H1 (cell line): ENCODE results near the gene SHISAL1. TPM values are rescaled to one million over a fixed set of nuclear protein-coding genes. Genes with fewer than 3 reads are reported as not detected.

ENCODE experiments used
- CHD2 ChIP-seq: IDR thresholded peaks from 2 replicates; pipeline ENCODE4 v1.6.1; 2012; ENCODE audit warnings: low read length, improper control_type of control experiment
- EGR1 ChIP-seq: IDR thresholded peaks from 2 replicates; pipeline ENCODE4 v1.6.1; 2011; ENCODE audit warnings: low read depth, low read length, borderline replicate concordance
- FOSL1 ChIP-seq: IDR thresholded peaks from 2 replicates; pipeline ENCODE4 v1.6.1; 2011; ENCODE audit warnings: mild to moderate bottlenecking, low read depth, low read length, moderate library complexity; ENCODE audit not compliant: insufficient read depth
- GTF2F1 ChIP-seq: IDR thresholded peaks from 2 replicates; pipeline ENCODE4 v1.6.1; 2012; ENCODE audit warnings: low read depth, low read length, improper control_type of control experiment, borderline replicate concordance
- TBP ChIP-seq: IDR thresholded peaks from 2 replicates; pipeline ENCODE4 v1.6.1; 2011; ENCODE audit warnings: low read depth, low read length, improper control_type of control experiment
- TCF12 ChIP-seq: IDR thresholded peaks from 2 replicates; pipeline ENCODE4 v1.6.1; 2011; ENCODE audit warnings: low read depth, mild to moderate bottlenecking, low read length
- ZNF274 ChIP-seq: IDR thresholded peaks from 2 replicates; pipeline ENCODE4 v1.7.0; 2012; ENCODE audit warnings: low read length, borderline replicate concordance; ENCODE audit errors: extremely low read depth
- polyA plus RNA-seq, 7 experiments: library from polyadenylated mRNA; depleted of rRNA in 3 of 7; stranded (reverse) in 5 of 7; unstranded in 2 of 7; fragments of >200 nt in 5 of 7; fragments of 200-250 nt in 2 of 7; gene quantifications; 1 replicate in 5 of 7; 2 replicates in 1 of 7; 4 replicates in 1 of 7; pipeline versions ENCODE4 v1.2.1 to v1.2.3, GENCODE V29; 2011 to 2013; ENCODE audit warnings: missing spikeins in 2 of 7, mixed read lengths in 2 of 7
- total RNA-seq: library from RNA; stranded (reverse); fragmentation: NEBNext Ultra II Directional; extraction: Animal tissue kit (Norgen Biotek cat#: 25700); gene quantifications from 2 replicates; pipeline ENCODE4 v1.2.1, GENCODE V29; 2021
- TF ChIP-seq, protein P1 (sequence below): IDR thresholded peaks from 2 replicates; pipeline ENCODE4 v1.6.1; 2012; ENCODE audit warnings: low read length, inconsistent platforms
- TF ChIP-seq, protein P2 (sequence below): IDR thresholded peaks from 2 replicates; pipeline ENCODE4 v1.6.1; 2011; ENCODE audit warnings: low read depth, mild to moderate bottlenecking, low read length; ENCODE audit not compliant: insufficient read depth

SHISAL1 gene
- total and polyA plus RNA-seq, 2 of the 8 experiments (the other 6 are each of a cell fraction or from before 2014, with no cell fraction given): 3.7 to 5.8 TPM

GRCh38 chr22:44326491-44326885 is 13.7 kb upstream of the SHISAL1 start (continued):
- TF ChIP-seq, protein P1, sequence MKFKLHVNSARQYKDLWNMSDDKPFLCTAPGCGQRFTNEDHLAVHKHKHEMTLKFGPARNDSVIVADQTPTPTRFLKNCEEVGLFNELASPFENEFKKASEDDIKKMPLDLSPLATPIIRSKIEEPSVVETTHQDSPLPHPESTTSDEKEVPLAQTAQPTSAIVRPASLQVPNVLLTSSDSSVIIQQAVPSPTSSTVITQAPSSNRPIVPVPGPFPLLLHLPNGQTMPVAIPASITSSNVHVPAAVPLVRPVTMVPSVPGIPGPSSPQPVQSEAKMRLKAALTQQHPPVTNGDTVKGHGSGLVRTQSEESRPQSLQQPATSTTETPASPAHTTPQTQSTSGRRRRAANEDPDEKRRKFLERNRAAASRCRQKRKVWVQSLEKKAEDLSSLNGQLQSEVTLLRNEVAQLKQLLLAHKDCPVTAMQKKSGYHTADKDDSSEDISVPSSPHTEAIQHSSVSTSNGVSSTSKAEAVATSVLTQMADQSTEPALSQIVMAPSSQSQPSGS: no peak
- TF ChIP-seq TCF12 (no peak), EGR1 (no peak), FOSL1 (no peak), GTF2F1 (no peak), ZNF274 (no peak), TBP (no peak), CHD2 (no peak)
- TF ChIP-seq, protein P2, sequence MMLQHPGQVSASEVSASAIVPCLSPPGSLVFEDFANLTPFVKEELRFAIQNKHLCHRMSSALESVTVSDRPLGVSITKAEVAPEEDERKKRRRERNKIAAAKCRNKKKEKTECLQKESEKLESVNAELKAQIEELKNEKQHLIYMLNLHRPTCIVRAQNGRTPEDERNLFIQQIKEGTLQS: no peak
